B cell (primary cell): ENCODE results near the gene SLC13A4. TPM values are rescaled to one million over a fixed set of nuclear protein-coding genes. Genes with fewer than 3 reads are reported as not detected.

ENCODE experiments used
- ATAC-seq: fragments of 200-7000 bp; cut with Tn5 transposase; one replicate; pipeline ENCODE4 v1.10.0; 2021; ENCODE audit warnings: low read depth, mild to moderate bottlenecking, moderate number of reproducible peaks, moderate library complexity
- CTCF ChIA-PET: fragments of 350-600 bp; sonication (Branson Sonifier 250); formaldehyde crosslinking; loops from one replicate; lab custom pipeline; 2021; ENCODE audit warnings: antibody characterized with exemption, inconsistent platforms; lab: Charles Lee
- POLR2A ChIA-PET: fragments of 350-600 bp; sonication (Branson Sonifier 250); formaldehyde crosslinking; loops from one replicate; lab custom pipeline; 2021; ENCODE audit warnings: antibody characterized with exemption; lab: Charles Lee
- DNase-seq: peaks from one replicate; pipeline ENCODE4 v3.0.0; 2013
- H2AFZ ChIP-seq: 2 replicates; pipeline ENCODE4 v1.6.1; 2012; ENCODE audit warnings: mild to moderate bottlenecking, low read depth, low read length; ENCODE audit not compliant: insufficient read depth, poor library complexity, severe bottlenecking
- H3K27ac ChIP-seq, 2 donors: 1 replicate in 1 of 2; 2 replicates in 1 of 2; pipeline ENCODE4 v1.5.1; 2012 to 2013; ENCODE audit warnings: low read length in 2 of 2, mild to moderate bottlenecking in 2 of 2, moderate library complexity in 1 of 2
- H3K27me3 ChIP-seq, 4 experiments: fragments of 200-600 bp in 1 of 4; sonication (generic) in 1 of 4; replicated peaks in 1 of 4; 1 replicate in 2 of 4; 2 replicates in 2 of 4; pipeline versions ENCODE4 v1.6.1 to v1.7.0; 2013 to 2016; ENCODE audit warnings: low read length in 3 of 4, mild to moderate bottlenecking in 2 of 4, mixed read lengths in 1 of 4, moderate library complexity in 1 of 4; ENCODE audit not compliant: insufficient read depth in 4 of 4, control insufficient read depth in 3 of 4; ENCODE audit errors: control extremely low read depth in 1 of 4
- H3K36me3 ChIP-seq, 2 experiments: replicated peaks in 1 of 2; 1 replicate in 1 of 2; 2 replicates in 1 of 2; pipeline versions ENCODE4 v1.6.1 to v1.7.1; 2013; ENCODE audit warnings: low read length in 1 of 2; ENCODE audit not compliant: insufficient read depth in 2 of 2, control insufficient read depth in 1 of 2; ENCODE audit errors: control extremely low read depth in 1 of 2, extremely low read depth in 1 of 2
- H3K4me1 ChIP-seq, 2 donors: fragments of 200-600 bp in 1 of 2; sonication (generic) in 1 of 2; 1 replicate in 1 of 2; 2 replicates in 1 of 2; pipeline versions ENCODE4 v1.5.1 to v1.6.1; 2013 to 2017; ENCODE audit warnings: low read length in 2 of 2; ENCODE audit not compliant: control insufficient read depth in 2 of 2, insufficient read depth in 2 of 2
- H3K4me2 ChIP-seq: replicated peaks from 2 replicates; pipeline ENCODE3; 2012; ENCODE audit warnings: mild to moderate bottlenecking, low read depth, low read length; ENCODE audit not compliant: poor library complexity, severe bottlenecking
- H3K4me3 ChIP-seq, 5 experiments: fragments of 200-600 bp in 1 of 5; sonication (generic) in 1 of 5; 1 replicate in 3 of 5; 2 replicates in 2 of 5; pipeline versions ENCODE4 v1.5.1 to v1.7.0; 2011 to 2016; ENCODE audit warnings: low read length in 4 of 5, mild to moderate bottlenecking in 4 of 5, low read depth in 2 of 5, control low read depth in 1 of 5, moderate library complexity in 1 of 5; ENCODE audit not compliant: insufficient read depth in 1 of 5; ENCODE audit errors: control extremely low read depth in 1 of 5, extremely low read depth in 1 of 5
- H3K79me2 ChIP-seq: fragments of 200-600 bp; sonication (generic); one replicate; pipeline ENCODE4 v1.6.0; 2016; ENCODE audit warnings: low read length; ENCODE audit not compliant: control insufficient read depth, insufficient read depth
- H3K9ac ChIP-seq: fragments of 200-600 bp; sonication (generic); 2 replicates; pipeline ENCODE4 v1.6.1; 2017; ENCODE audit warnings: mild to moderate bottlenecking, low read length, moderate library complexity
- H3K9me3 ChIP-seq, 3 donors: one replicate each; pipeline versions ENCODE4 v1.6.1 to v1.7.1; 2013; ENCODE audit warnings: low read length in 2 of 3; ENCODE audit not compliant: control insufficient read depth in 2 of 3, insufficient read depth in 1 of 3; ENCODE audit errors: control extremely low read depth in 1 of 3
- H4K20me1 ChIP-seq: 2 replicates; pipeline ENCODE4 v1.6.0; 2012; ENCODE audit warnings: mild to moderate bottlenecking, low read length; ENCODE audit not compliant: insufficient read depth, control insufficient read depth, poor library complexity, severe bottlenecking
- H3K27ac Mint-ChIP-seq: one replicate; pipeline ENCODE4 v1.8.0; 2021; ENCODE audit warnings: mixed read lengths
- H3K27me3 Mint-ChIP-seq: one replicate; pipeline ENCODE4 v1.8.0; 2021; ENCODE audit warnings: mixed read lengths
- H3K4me1 Mint-ChIP-seq: one replicate; pipeline ENCODE4 v1.8.0; 2021; ENCODE audit warnings: mixed read lengths
- H3K4me3 Mint-ChIP-seq: one replicate; pipeline ENCODE4 v1.8.0; 2021; ENCODE audit warnings: mixed read lengths
- H3K9me3 Mint-ChIP-seq: one replicate; pipeline ENCODE4 v1.8.0; 2022; ENCODE audit warnings: mixed read lengths; ENCODE audit not compliant: insufficient read depth
- EZH2 ChIP-seq: IDR thresholded peaks from 2 replicates; pipeline ENCODE4 v1.6.1; 2012; ENCODE audit warnings: borderline replicate concordance, low read depth, mild to moderate bottlenecking, moderate library complexity, low read length; ENCODE audit not compliant: insufficient read depth, poor library complexity, severe bottlenecking
- WGBS: methylation state at CpG from one replicate; pipeline ENCODE4 v1.1.5; 2013; ENCODE audit warnings: missing lambda C conversion rate; ENCODE audit not compliant: insufficient coverage; 5-methylcytosine and 5-hydroxymethylcytosine counted together
- intact Hi-C: fragments of 100-400 bp; cut with micrococcal nuclease; formaldehyde crosslinking; loops from one replicate; pipeline ENCODE4 v1.10.0; 2022
- polyA plus RNA-seq: library from polyadenylated mRNA; depleted of rRNA; stranded (reverse); fragments of >200 nt; gene quantifications from 2 replicates; pipeline ENCODE4 v1.2.3, GENCODE V29; 2012
- total RNA-seq, 2 donors: library from RNA; stranded (reverse); fragments of 120-200 nt in 1 of 2; gene quantifications; 1 replicate in 1 of 2; 2 replicates in 1 of 2; pipeline versions ENCODE4 v1.2.3 to v1.2.4, GENCODE V29; 2013 to 2022
- TF ChIP-seq, protein P1 (sequence below): fragments of 200-600 bp; IDR thresholded peaks from one replicate; pipeline ENCODE4 v1.8.0; 2022; ENCODE audit warnings: antibody characterized with exemption, mild to moderate bottlenecking

SLC13A4 gene
- total and polyA plus RNA-seq, 2 donors (not counting 1 experiment from before 2014, with no cell fraction given): not detected

DNA sequence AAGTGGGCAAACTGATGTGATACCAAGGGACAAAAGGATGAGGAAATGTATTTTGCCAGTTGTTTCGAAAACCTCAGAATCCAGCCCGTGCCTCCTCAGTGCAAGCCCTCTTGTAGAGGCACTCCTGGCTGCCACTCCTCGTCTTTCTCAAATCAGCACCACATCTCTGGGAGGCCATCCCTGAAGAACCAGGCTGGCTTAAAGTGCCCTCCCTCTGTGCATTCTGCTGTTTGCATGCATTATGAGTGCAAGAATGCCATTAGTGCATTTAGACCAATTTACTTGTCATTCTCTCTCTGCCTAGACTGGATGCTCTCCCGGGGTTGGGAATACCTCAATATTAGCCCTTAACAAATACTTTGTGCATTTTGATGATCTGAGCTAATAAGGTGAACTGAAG, 40.5 kb upstream of the SLC13A4 start:
- no peak for ATAC-seq
- Histone ChIP-seq H3K4me1 (no peaks in the 10 kb centered on the region), H2AFZ (no peak overlapping the region), H3K4me3 (no peak overlapping the region), H3K27ac (no peak overlapping the region), H3K9ac (no peak overlapping the region), H3K79me2 (no peaks in the 10 kb centered on the region), H3K36me3 (no peaks in the 10 kb centered on the region), H3K4me2 (no peak overlapping the region), H3K9me3 (no peaks in the 10 kb centered on the region), H3K27me3 (peaks cover 0 to 6% (median 1%) of the 10 kb centered on the region in 4 experiments), H4K20me1 (no peaks in the 10 kb centered on the region)
- WGBS: 93% methylated on average over 3 of the region's 4 CpGs
- H3K9me3 Mint-ChIP-seq: no peaks in the 10 kb centered on the region
- H3K27ac Mint-ChIP-seq: no peak overlapping the region
- H3K27me3 Mint-ChIP-seq: peaks cover 37% of the 10 kb centered on the region
- H3K4me1 Mint-ChIP-seq: no peaks in the 10 kb centered on the region
- no peak overlapping the region for H3K4me3 Mint-ChIP-seq
- TF ChIP-seq EZH2: no peak
- TF ChIP-seq, protein P1, sequence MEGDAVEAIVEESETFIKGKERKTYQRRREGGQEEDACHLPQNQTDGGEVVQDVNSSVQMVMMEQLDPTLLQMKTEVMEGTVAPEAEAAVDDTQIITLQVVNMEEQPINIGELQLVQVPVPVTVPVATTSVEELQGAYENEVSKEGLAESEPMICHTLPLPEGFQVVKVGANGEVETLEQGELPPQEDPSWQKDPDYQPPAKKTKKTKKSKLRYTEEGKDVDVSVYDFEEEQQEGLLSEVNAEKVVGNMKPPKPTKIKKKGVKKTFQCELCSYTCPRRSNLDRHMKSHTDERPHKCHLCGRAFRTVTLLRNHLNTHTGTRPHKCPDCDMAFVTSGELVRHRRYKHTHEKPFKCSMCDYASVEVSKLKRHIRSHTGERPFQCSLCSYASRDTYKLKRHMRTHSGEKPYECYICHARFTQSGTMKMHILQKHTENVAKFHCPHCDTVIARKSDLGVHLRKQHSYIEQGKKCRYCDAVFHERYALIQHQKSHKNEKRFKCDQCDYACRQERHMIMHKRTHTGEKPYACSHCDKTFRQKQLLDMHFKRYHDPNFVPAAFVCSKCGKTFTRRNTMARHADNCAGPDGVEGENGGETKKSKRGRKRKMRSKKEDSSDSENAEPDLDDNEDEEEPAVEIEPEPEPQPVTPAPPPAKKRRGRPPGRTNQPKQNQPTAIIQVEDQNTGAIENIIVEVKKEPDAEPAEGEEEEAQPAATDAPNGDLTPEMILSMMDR: no peak
- intact Hi-C loops: no loop called here
- no peak for DNase-seq
- ChIA-PET CTCF (no interaction called here), POLR2A (no interaction called here)

DNA sequence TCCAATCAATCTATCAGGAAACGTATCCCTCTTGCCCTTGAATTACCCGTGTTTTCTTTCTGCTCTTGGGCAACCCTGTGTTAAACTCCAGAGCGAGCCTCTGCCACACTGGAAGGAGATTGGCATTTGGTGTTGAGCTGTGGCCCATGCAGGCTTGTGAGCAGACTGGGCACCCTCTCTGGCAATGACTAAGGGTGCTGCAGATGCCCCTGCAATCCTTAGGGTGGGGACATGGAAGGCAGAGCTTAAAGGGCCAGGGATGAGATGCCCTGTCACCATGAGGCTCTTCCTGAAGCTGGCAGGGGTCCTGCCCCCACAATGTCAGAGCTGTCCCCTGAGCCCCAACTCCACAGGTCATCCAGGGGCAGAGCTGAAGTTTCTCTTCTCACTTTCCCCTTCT, 40.1 kb upstream of the SLC13A4 start:
- DNase-seq: no peak
- ChIA-PET CTCF (no interaction called here), POLR2A (no interaction called here)
- intact Hi-C loops: no loop called here
- Histone ChIP-seq H4K20me1 (no peaks in the 10 kb centered on the region), H3K4me3 (no peak overlapping the region), H3K36me3 (no peaks in the 10 kb centered on the region), H2AFZ (no peak overlapping the region), H3K27ac (no peak overlapping the region), H3K79me2 (no peaks in the 10 kb centered on the region), H3K9ac (no peak overlapping the region), H3K4me1 (no peaks in the 10 kb centered on the region), H3K4me2 (no peak overlapping the region), H3K27me3 (peaks cover 0 to 6% (median 1%) of the 10 kb centered on the region in 4 experiments), H3K9me3 (no peaks in the 10 kb centered on the region)
- no peak overlapping the region for H3K27ac Mint-ChIP-seq
- no peaks in the 10 kb centered on the region for H3K9me3 Mint-ChIP-seq
- no peak overlapping the region for H3K4me3 Mint-ChIP-seq
- TF ChIP-seq, protein P1: no peak
- no peak for TF ChIP-seq EZH2
- WGBS: 91% methylated on average over 3 of the region's 3 CpGs
- ATAC-seq: no peak
- no peaks in the 10 kb centered on the region for H3K4me1 Mint-ChIP-seq
- peaks cover 37% of the 10 kb centered on the region for H3K27me3 Mint-ChIP-seq
